ENCODE data around the gene JAK2. TPM values are rescaled to one million over a fixed set of nuclear protein-coding genes. Genes with fewer than 3 reads are reported as not detected.
"Not testable (repeated sequence)": the region's sequence is repeated elsewhere in the genome, so short reads cannot be mapped to it uniquely, and the experiment has no call there.

The JAK2 gene
- total and polyA plus RNA-seq, 2 experiments from 2014 or later, result 14.3 to 17.1 TPM

- Histone ChIP-seq H2AFZ (no peak overlapping the region), H3K27ac (no peak overlapping the region), H3K36me3 (replicated peaks; ENCODE audit: insufficient read depth, low read depth) (no peaks in the 10 kb centered on the region), H4K20me1 (ENCODE audit: insufficient read depth, poor library complexity, severe bottlenecking) (no peaks in the 10 kb centered on the region), H3K4me2 (no peak overlapping the region), H3K79me2 (no peaks in the 10 kb centered on the region), H3K4me3 (no peak overlapping the region), H3K9me2 (replicated peaks; ENCODE audit: insufficient read depth) (no peaks in the 10 kb centered on the region), H3K4me1 (ENCODE audit: insufficient read depth) (no peaks in the 10 kb centered on the region), H3K27me3 (no peaks in the 10 kb centered on the region), H3K9me3 (ENCODE audit: low read depth) (no peaks in the 10 kb centered on the region)
- WGBS (ENCODE audit: low lambda C conversion rate, missing lambda C conversion rate), result 96% methylated on average over 2 of the region's 2 CpGs
- TF ChIP-seq EZH2phosphoT487 (IDR thresholded peaks at IDR 0.05; ENCODE audit: low read depth, severe bottlenecking, unreplicated experiment) (no peak), EZH2 (IDR thresholded peaks at IDR 0.05; ENCODE audit: borderline replicate concordance) (no peak), CTCF (IDR thresholded peaks at IDR 0.05; ENCODE audit: poor library complexity) (no peak)
- no peak for DNase-seq (ENCODE audit: low spot score)
Measured at GRCh38 chr9:5089737-5090136, 104.7 kb downstream of the JAK2 start.

- H3K4me2 ChIP-seq, result no peak overlapping the region
- no peaks in the 10 kb centered on the region for H3K79me2 ChIP-seq
- H4K20me1 ChIP-seq (ENCODE audit: insufficient read depth, poor library complexity, severe bottlenecking), result no peaks in the 10 kb centered on the region
- no peak overlapping the region for H3K27ac ChIP-seq
- no peaks in the 10 kb centered on the region for H3K9me2 ChIP-seq (replicated peaks; ENCODE audit: insufficient read depth)
- no peak for DNase-seq (ENCODE audit: low spot score)
- no peaks in the 10 kb centered on the region for H3K36me3 ChIP-seq (replicated peaks; ENCODE audit: insufficient read depth, low read depth)
- H2AFZ ChIP-seq, result no peak overlapping the region
- TF ChIP-seq EZH2phosphoT487 (IDR thresholded peaks at IDR 0.05; ENCODE audit: low read depth, severe bottlenecking, unreplicated experiment) (no peak), EZH2 (IDR thresholded peaks at IDR 0.05; ENCODE audit: borderline replicate concordance) (no peak), CTCF (IDR thresholded peaks at IDR 0.05; ENCODE audit: poor library complexity) (no peak)
- H3K4me1 ChIP-seq (ENCODE audit: insufficient read depth), result no peaks in the 10 kb centered on the region
- WGBS (ENCODE audit: low lambda C conversion rate, missing lambda C conversion rate), result 86% methylated on average over 2 of the region's 2 CpGs
- H3K27me3 ChIP-seq, result no peaks in the 10 kb centered on the region
- H3K4me3 ChIP-seq, result no peak overlapping the region
- H3K9me3 ChIP-seq (ENCODE audit: low read depth), result no peaks in the 10 kb centered on the region
Measured at GRCh38 chr9:5095795-5096194, 110.7 kb downstream of the JAK2 start.

GRCh38 chr9:5099466-5099865 is 114.4 kb downstream of the JAK2 start:
- Histone ChIP-seq H3K36me3 (replicated peaks; ENCODE audit: insufficient read depth, low read depth) (peaks cover 3% of the 10 kb centered on the region), H4K20me1 (ENCODE audit: insufficient read depth, poor library complexity, severe bottlenecking) (no peaks in the 10 kb centered on the region), H3K27ac (no peak overlapping the region), H3K79me2 (no peaks in the 10 kb centered on the region), H3K4me1 (ENCODE audit: insufficient read depth) (no peaks in the 10 kb centered on the region), H3K27me3 (no peaks in the 10 kb centered on the region), H3K9me3 (ENCODE audit: low read depth) (peaks cover 3% of the 10 kb centered on the region), H3K4me2 (no peak overlapping the region), H2AFZ (no peak overlapping the region), H3K9me2 (replicated peaks; ENCODE audit: insufficient read depth) (no peaks in the 10 kb centered on the region), H3K4me3 (no peak overlapping the region)
- 81% methylated on average over 3 of the region's 3 CpGs for WGBS (ENCODE audit: low lambda C conversion rate, missing lambda C conversion rate)
- no peak for TF ChIP-seq EZH2phosphoT487 (IDR thresholded peaks at IDR 0.05; ENCODE audit: low read depth, severe bottlenecking, unreplicated experiment)
- TF ChIP-seq EZH2 (IDR thresholded peaks at IDR 0.05; ENCODE audit: borderline replicate concordance), result no peak
- TF ChIP-seq CTCF (IDR thresholded peaks at IDR 0.05; ENCODE audit: poor library complexity), result no peak
- DNase-seq (ENCODE audit: low spot score), result no peak

- not testable (repeated sequence) for H3K79me2 ChIP-seq; H3K27me3 ChIP-seq; H4K20me1 ChIP-seq (ENCODE audit: insufficient read depth, poor library complexity, severe bottlenecking); H3K9me2 ChIP-seq (replicated peaks; ENCODE audit: insufficient read depth); H3K4me1 ChIP-seq (ENCODE audit: insufficient read depth); H3K36me3 ChIP-seq (replicated peaks; ENCODE audit: insufficient read depth, low read depth); DNase-seq (ENCODE audit: low spot score); H3K4me2 ChIP-seq; H3K4me3 ChIP-seq; H3K27ac ChIP-seq; H2AFZ ChIP-seq; H3K9me3 ChIP-seq (ENCODE audit: low read depth)
- WGBS (ENCODE audit: low lambda C conversion rate, missing lambda C conversion rate), result 86% methylated on average over 7 of the region's 7 CpGs
Measured at GRCh38 chr9:5101127-5101526, 116.1 kb downstream of the JAK2 start.

- not testable (repeated sequence) for H3K4me3 ChIP-seq; H3K9me3 ChIP-seq (ENCODE audit: low read depth); H3K36me3 ChIP-seq (replicated peaks; ENCODE audit: insufficient read depth, low read depth); H3K9me2 ChIP-seq (replicated peaks; ENCODE audit: insufficient read depth); H3K27ac ChIP-seq; H3K4me1 ChIP-seq (ENCODE audit: insufficient read depth); H4K20me1 ChIP-seq (ENCODE audit: insufficient read depth, poor library complexity, severe bottlenecking); H3K79me2 ChIP-seq; DNase-seq (ENCODE audit: low spot score); H3K27me3 ChIP-seq; H3K4me2 ChIP-seq; H2AFZ ChIP-seq
- WGBS (ENCODE audit: low lambda C conversion rate, missing lambda C conversion rate), result 98% methylated on average over 2 of the region's 2 CpGs
Measured at GRCh38 chr9:5106517-5106916, 121.4 kb downstream of the JAK2 start.
